ENCODE results near the gene IL9.

DNA sequence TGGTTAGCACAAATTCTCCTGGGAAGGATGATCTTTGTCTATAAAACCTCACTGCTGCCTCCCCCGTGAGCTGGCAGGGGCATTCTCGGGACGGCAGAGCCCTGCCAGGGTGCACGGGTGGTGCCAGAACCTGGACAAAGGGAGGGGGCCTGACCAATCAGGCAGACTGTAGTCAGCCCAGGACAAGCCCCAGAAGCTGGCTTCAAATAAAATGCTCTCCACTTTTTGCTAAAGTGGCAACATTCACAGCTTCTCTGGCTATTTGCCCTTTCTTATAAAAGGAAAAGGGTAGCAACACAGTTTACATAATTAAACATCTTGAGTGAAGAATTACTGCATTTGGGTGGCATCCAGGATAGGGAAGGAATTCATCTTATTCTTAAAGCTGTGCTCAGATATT, 14.4 kb downstream of the IL9 start:
- no peak for TF ChIP-seq CTCF (IDR thresholded peaks at IDR 0.05; ENCODE audit: low read depth, low read length)
- TF ChIP-seq, protein P1, sequence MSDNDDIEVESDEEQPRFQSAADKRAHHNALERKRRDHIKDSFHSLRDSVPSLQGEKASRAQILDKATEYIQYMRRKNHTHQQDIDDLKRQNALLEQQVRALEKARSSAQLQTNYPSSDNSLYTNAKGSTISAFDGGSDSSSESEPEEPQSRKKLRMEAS (IDR thresholded peaks at IDR 0.05; ENCODE audit: low read depth, low read length): no peak
- TF ChIP-seq MYC (IDR thresholded peaks at IDR 0.05; ENCODE audit: low read depth, low read length): no peak
- TF ChIP-seq POLR2A (IDR thresholded peaks at IDR 0.05; ENCODE audit: extremely low read depth, insufficient read length): no peak

All from NB4 (cell line).